Sciatic nerve (tissue), 2 donors: ENCODE measurements around the gene TTBK1. TPM values are rescaled to one million over a fixed set of nuclear protein-coding genes. Genes with fewer than 3 reads are reported as not detected.

Source experiments
- ATAC-seq: fragments of 200-7000 bp; cut with Tn5 transposase; one replicate; pipeline ENCODE4 v1.9.1; 2020; ENCODE audit warnings: mild to moderate bottlenecking, moderate library complexity
- DNase-seq: peaks from one replicate; pipeline ENCODE4 v3.0.0-alpha.2; 2020; ENCODE audit warnings: low spot score
- intact Hi-C: fragments of 100-400 bp; cut with DNase I; formaldehyde crosslinking; loops from one replicate; pipeline ENCODE4 v1.14.2; 2022
- total RNA-seq: library from RNA; stranded (reverse); fragmentation: NEBNext Ultra II Directional; extraction: Animal tissue kit (Norgen Biotek cat#: 25700); gene quantifications from one replicate; pipeline ENCODE4 v1.2.1, GENCODE V29; 2021
- donor health status: DM: no; HTN: no; CAD: no.
- donor health status: DM: no; HTN: no; CAD: no.

The TTBK1 gene
- total RNA-seq: 0.04 TPM

DNA sequence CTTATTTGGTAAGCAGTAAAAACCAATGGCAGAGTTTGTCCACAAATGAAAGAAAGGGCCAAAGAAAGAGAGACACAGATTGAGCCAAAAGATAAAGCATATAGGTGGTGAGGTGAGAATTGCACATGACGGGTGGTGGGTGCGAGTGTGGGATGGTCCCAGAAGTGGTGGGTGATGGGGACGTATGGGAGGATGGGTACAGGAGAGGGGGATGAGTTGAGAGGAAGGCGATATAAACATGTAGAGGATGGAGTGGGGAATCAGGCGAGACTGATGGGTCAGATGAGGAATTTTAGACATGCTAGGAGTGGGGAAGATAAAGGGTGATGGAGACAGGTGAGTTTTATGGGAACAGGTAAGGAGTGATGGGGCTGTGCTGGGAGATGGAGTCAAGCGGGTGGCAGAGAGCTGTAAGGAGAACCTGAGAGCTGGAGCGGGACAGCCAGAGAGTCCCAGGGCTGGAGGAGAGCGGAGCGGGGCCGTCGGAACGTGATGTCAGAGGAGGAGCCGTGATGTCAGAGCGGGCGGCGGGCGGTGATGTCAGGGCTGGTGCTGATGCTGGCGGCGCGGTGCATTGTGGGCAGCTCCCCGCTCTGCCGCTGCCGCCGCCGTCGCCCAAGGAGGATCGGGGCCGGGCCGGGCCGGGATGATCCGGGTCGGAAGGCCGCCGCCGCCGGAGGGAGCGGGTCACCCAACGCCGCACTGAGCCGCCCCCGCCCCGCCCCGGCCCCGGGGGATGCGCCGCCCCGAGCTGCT is at the start of gene TTBK1:
Gene TTBK1, plus strand, starts transcription at position 574 of the 756 bp plus-strand sequence. CDS start 3,180 bp downstream, outside the sequence.
- intact Hi-C loops: no loop called here
- ATAC-seq (no peak), DNase-seq (no peak)

DNA sequence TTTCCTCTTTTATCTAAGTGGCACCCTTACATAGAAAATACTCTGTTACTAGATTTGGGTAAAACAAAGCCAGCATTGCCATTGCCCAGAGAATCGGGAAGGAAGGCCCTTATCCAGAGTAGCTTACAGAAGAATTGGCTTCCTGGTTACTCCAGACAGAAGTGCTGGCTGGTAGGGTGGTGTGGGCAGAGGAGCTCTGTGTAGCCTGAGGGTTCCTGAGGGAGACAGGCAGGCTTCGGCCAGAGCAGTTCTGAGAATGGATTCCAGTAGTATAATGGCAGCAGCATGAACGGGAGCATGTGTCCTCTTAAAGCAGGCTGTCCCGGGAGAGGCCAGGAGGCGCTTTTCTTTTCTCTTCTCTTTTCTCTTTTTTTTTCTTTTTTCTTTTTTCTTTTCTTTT is 49.4 kb upstream of the TTBK1 start:
- DNase-seq (no peak), ATAC-seq (no peak)
- intact Hi-C loops: no loop called here

DNA sequence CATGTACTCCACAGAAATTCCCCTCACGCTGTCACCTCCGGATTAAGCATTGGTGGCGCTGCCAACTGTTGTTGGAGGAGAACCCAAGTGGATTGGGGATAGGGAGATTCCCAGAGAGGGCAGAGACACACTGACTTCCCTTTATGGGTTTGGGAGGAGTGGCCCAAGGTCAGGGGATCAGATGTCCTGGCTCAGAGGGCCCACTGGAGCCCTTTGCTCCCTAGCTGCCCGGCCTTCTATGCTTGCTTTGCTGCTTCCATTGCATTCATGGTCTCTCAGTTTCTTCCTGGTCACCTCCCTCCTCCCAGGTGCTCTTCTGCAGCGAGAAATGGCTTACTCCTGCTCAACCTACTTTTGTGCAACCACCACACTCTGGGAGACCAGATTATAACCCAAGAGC is 46.9 kb upstream of the TTBK1 start:
- DNase-seq (no peak), ATAC-seq (no peak)

DNA sequence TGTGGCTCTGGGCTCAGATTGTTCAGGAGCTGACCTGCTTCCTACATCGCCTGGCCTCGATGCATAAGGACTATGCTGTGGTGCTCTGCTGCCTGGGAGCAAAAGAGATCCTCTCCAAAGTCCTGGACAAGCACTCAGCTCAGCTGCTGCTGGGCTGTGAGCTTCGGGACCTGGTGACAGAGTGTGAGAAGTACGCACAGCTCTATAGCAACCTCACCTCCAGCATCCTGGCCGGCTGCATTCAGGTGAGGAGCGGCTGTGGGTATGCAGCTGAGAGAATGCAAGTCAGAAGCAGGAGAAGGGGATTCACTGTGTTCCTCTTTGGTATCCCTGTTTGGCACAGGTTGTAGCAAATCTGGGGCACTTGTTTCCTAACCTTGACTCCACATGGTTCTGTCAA is 43.4 kb upstream of the TTBK1 start:
- DNase-seq (no peak), ATAC-seq (no peak)
- intact Hi-C loops: no loop called here

More for the DNA sequence above, 46.9 kb upstream of the TTBK1 start:
- intact Hi-C loops: no loop called here

DNA sequence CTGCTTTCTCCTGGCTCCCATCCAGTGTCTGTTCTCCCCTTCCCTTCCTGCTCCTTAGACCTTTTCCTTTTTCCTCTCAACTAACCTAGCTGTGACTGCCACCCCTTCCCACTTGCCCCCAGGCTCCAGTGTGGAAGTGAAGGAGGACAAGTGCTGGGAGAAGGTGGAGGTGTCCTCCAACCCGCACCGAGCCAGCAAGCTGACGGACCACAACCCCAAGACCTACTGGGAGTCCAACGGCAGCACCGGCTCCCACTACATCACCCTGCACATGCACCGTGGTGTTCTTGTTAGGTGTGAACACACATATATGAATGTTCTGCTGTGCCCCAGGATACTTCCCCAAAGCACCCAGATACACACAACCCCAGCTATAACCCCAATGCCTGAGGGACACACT is 42.7 kb upstream of the TTBK1 start:
- DNase-seq: no peak
- ATAC-seq: no peak
- intact Hi-C loops: no loop called here

DNA sequence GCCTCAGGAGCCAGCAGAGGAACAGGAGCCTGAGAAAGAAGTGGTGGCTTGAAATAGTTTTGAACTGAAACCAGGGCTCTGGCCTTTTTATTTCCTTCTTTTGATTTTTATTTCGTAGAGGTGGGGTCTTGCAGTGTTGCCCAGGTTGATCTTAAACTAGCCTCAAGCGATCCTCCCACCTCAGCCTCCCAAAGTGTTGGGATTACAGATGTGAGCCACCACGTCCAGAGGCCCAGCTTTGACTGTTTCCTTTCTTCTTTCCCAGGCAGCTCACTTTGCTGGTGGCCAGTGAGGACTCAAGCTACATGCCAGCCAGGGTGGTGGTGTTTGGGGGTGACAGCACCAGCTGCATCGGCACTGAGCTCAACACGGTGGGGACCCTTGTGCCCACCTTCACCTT is 40.8 kb upstream of the TTBK1 start:
- intact Hi-C loops: no loop called here
- no peak for DNase-seq
- no peak for ATAC-seq

DNA sequence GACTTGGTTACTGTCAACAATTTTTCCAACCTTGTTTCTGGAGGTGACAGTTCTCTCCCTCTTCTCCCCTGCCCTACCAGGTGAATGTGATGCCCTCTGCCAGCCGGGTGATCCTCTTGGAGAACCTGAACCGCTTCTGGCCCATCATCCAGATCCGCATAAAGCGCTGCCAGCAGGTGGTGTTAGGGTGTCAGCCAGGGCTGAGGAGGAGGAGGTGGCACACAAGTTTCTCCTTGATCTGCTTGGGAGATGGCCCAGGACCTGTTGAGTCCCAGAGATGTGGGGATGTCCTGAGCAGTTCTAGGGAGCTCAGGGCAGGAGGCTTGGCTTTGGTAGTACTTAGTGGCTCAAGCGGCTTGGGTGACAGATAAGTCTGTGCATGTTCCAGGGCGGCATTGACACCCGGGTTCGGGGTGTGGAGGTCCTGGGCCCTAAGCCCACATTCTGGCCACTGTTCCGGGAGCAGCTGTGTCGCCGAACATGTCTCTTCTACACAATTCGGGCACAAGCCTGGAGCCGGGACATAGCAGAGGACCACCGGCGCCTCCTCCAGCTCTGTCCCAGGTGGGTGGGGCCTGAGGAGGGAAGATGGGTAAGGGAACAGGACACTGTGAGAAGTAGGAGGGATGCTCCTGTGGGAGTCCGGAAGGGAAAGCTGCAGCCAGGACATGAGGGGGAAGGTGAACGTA is 40.1 kb upstream of the TTBK1 start:
- intact Hi-C loops: no loop called here
- ATAC-seq: no peak
- no peak for DNase-seq

DNA sequence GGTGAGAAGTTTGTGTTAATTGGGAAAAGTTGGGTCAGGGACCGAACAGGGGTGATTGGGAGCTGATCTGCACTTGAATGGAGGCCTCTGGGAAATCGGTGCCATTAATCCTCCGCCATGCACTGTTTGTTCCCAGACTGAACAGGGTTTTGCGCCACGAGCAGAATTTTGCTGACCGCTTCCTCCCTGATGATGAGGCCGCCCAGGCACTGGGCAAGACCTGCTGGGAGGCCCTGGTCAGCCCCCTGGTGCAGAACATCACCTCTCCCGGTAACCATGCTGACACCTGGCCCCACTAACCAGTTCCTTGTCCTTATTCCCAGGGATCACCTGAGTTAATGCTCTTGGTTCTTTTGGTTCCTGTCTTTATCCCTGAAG is 39.6 kb upstream of the TTBK1 start:
- intact Hi-C loops: no loop called here
- no peak for ATAC-seq
- no peak for DNase-seq

DNA sequence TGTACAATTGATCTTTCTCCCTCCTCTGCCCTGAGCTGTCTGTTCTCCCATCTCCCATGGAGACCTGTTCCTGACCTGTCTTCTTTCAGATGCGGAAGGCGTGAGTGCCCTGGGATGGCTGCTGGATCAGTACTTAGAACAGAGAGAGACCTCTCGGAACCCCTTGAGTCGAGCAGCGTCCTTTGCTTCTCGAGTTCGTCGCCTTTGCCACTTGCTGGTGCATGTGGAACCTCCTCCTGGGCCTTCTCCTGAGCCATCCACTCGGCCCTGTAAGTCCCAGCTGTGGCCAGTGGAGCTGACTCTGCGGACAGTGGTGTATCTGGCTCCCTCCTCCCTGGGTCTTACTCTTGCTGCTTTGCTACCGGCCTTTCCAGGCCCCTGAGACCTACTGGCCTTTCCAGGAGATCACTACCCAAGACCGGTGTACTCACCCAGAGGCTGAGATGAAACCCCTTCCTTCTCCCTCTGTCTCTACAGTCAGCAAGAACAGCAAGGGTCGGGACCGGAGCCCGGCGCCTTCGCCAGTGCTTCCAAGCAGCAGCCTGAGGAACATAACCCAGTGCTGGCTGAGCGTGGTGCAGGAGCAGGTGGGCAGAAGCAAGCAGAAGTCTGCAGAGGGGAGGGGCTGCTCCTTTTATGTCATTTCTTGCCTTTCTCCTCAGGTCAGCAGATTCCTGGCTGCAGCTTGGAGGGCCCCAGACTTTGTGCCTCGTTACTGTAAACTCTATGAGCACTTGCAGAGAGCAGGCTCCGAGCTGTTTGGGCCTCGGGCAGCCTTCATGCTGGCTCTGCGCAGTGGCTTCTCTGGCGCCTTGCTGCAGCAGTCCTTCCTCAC is 38.8 kb upstream of the TTBK1 start:
- no peak for ATAC-seq
- no peak for DNase-seq
- intact Hi-C loops: no loop called here

DNA sequence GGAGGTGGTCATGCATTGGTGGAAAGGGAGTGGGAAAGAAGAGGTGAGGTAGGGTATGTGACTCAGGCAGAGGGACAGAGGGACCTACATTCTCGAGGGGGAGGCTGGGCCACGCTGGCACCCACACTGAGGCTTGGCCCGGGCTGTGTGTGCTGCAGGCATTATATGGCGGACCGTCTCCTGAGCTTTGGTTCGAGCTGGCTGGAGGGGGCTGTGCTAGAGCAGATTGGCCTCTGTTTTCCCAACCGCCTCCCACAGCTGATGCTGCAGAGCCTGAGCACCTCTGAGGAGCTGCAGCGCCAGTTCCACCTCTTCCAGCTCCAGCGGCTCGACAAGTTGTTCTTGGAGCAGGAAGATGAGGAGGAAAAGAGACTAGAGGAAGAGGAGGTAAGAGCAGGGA is 37.4 kb upstream of the TTBK1 start:
- no peak for ATAC-seq
- intact Hi-C loops: no loop called here
- DNase-seq: no peak

DNA sequence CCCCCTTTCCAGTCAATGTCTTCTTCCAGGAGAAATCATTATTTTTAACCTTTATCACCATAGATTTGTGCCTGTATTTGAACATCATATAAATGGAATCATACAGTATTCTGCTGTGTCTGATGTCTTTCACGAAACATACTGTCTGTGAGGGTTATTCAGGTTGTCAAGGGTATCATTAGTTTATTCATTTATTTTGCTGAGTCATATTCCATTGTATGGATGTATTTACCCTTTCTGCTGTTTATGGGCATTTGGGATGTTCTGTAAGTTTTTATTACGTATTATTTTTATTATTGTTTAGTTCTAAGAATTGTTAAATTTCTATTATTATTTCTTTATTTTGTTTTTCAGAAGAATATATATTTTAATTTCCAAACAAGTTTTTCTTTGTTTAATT is 36.0 kb upstream of the TTBK1 start:
- intact Hi-C loops: no loop called here
- DNase-seq (no peak), ATAC-seq (no peak)

DNA sequence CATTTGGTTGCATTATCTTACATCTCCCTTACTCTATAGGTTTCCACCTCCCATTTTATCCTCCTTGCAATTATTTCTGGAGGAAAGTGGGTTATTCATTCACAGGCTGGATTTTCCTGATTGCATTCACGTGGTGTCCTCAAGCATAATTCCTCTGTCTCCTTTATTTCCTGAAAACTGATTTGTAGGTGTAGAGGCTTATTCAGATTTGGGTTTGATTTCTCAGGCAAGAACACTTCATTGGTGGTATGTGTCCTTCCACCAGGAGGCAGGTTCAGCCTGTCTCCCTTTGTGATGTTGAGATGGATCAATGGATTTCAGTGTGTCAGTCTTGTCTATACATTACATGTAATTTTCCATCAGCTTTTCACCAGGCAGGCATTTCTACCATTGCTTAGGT is 31.3 kb upstream of the TTBK1 start:
- DNase-seq (no peak), ATAC-seq (no peak)
- intact Hi-C loops: no loop called here

DNA sequence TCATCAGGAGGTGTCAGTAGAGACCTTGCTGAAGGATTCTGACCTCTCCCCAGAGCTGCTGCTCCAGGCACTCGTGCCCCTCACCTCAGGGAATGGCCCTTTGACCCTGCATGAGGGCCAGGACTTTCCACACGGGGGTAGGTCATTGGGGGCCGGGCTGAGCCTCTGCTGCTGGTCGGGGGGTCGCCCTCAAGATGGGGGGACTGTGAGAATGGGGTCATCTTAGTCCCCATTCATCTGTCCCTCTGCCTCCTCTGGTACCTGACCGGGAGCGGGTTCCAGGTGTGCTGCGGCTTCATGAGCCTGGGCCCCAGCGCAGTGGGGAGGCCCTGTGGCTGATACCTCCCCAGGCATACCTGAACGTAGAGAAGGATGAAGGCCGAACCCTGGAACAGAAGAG is 29.9 kb upstream of the TTBK1 start:
- ATAC-seq: no peak
- DNase-seq: no peak
- intact Hi-C loops: no loop called here

DNA sequence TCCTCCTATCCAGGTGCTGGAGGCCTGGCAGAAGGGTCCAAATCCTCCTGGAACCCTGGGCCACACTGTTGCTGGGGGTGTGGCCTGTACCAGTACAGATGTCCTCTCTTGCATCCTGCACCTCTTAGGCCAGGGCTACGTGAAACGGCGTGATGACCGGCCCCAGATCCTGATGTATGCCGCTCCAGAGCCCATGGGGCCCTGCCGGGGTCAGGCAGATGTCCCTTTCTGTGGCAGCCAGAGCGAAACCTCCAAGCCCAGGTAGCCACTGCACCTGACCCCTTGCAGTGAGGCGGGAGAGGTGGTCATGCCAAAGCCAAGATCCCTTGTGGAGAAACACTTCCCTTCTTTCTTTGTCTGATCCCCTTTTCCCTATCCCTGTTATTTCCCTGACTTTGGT is 28.2 kb upstream of the TTBK1 start:
- DNase-seq (no peak), ATAC-seq (no peak)
- intact Hi-C loops: no loop called here

DNA sequence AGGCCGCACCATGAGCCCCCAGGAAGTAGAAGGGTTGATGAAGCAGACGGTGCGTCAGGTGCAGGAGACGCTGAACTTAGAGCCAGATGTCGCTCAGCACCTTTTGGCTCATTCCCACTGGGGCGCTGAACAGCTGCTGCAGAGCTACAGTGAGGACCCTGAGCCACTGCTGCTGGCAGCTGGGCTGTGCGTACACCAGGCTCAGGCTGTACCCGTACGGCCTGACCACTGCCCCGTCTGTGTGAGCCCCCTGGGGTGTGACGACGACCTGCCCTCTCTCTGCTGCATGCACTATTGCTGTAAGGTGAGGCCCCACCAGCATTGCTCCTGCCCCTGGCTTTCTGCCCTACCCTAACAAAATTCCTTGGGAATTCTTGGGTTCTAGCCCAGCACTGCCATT is 27.1 kb upstream of the TTBK1 start:
- intact Hi-C loops: no loop called here
- ATAC-seq: no peak
- no peak for DNase-seq

DNA sequence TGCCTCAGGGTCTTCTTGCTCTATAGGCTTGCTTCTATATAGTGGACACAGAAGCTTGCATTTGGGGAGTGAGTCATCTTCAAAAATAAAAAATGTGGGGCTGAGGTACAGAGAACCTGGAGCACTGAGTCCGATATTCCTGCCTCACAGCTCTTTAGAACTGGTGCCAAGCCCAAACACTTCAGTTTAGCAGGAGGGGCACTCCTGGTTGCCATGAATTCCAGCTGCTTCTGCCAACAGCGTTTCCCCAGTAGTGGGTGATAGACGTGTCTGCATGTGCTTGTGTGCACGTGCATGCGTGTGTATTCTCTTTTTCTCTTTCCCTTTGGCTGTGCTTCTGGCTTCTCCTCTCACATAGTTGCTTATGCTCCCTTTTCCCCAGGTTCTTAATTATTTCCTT is 25.9 kb upstream of the TTBK1 start:
- DNase-seq (no peak), ATAC-seq (no peak)
- intact Hi-C loops: no loop called here

DNA sequence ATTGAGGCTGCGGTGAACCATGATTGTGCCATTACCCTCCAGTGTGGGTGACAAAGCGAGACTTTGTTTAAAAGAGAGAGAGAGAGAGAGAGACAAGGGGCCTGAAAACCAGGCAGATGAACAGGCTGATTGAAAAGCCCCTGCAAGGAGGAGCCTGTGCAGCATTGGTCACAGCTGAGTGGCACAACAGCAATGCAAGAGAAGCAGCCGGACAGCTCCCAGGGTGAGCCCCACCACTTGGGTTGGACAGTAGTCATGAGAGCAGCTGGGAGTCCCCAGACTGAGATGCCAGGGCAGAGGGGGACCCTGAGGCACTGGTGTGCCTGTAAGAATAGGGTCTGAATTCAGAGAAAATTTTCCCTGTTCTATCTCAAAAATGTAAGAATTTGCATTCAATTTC is 24.2 kb upstream of the TTBK1 start:
- intact Hi-C loops: no loop called here
- ATAC-seq (no peak), DNase-seq (no peak)

DNA sequence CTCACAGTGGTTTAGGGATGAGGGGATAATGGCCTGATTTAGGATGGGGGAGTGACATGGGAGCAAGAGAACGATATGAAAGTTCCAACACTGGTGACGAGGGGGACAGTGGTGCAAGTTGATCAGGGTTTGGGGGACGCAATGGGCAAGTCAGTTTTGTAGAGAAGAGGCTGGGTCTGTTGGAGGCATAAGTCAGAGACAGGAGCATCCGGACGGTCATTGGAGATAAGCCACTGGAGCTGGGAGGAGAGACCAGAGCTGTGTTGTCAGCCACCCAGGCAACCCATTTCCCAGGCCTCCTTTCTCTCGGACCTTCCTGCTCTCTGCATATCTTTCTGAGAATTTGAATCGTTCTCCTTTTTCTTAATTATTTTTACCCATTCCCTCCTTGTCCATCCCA is 23.5 kb upstream of the TTBK1 start:
- intact Hi-C loops: no loop called here
- no peak for ATAC-seq
- no peak for DNase-seq

DNA sequence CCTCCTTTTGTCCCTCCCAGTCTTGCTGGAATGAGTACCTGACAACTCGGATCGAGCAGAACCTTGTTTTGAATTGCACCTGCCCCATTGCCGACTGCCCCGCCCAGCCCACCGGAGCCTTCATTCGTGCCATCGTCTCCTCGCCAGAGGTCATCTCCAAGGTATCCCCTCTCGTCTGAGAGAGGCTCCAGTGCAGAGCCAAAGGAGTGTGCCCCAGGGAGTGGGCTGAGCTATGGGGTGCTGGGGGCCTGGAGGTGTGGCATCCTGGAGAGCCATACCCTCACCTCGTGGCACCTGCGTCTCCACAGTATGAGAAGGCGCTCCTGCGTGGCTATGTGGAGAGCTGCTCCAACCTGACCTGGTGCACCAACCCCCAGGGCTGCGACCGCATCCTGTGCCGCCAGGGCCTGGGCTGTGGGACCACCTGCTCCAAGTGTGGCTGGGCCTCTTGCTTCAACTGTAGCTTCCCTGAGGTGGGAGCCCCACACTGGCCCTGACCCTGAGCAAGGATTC is 22.8 kb upstream of the TTBK1 start:
- DNase-seq (no peak), ATAC-seq (no peak)
- intact Hi-C loops: no loop called here
